WTC11 (cell line): ENCODE results near the gene PSD2. TPM values are rescaled to one million over a fixed set of nuclear protein-coding genes. Genes with fewer than 3 reads are reported as not detected.

ENCODE experiments used
- ATAC-seq: fragments of 200-7000 bp; cut with Tn5 transposase; 2 replicates; pipeline ENCODE4 v1.10.0; 2021; ENCODE audit warnings: mild to moderate bottlenecking, moderate library complexity
- CTCF ChIA-PET: fragments of 300-600 bp; sonication (Branson Sonifier 250); formaldehyde crosslinking; loops from one replicate; lab custom pipeline; 2021; ENCODE audit warnings: antibody characterized with exemption; lab: Charles Lee
- POLR2A ChIA-PET: fragments of 350-600 bp; sonication (Branson Sonifier 250); formaldehyde crosslinking; loops from one replicate; lab custom pipeline; 2021; ENCODE audit warnings: antibody characterized with exemption; lab: Charles Lee
- DNase-seq: peaks from one replicate; pipeline ENCODE4 v3.0.0; 2021; ENCODE audit warnings: low spot score
- H3K27ac Mint-ChIP-seq: 2 replicates; pipeline ENCODE4 v1.8.0; 2021; ENCODE audit warnings: mixed read lengths
- H3K27me3 Mint-ChIP-seq: 2 replicates; pipeline ENCODE4 v1.8.0; 2021; ENCODE audit warnings: low read depth, mild to moderate bottlenecking, moderate library complexity, mixed read lengths
- H3K36me3 Mint-ChIP-seq: 2 replicates; pipeline ENCODE4 v1.8.0; 2021; ENCODE audit warnings: mixed read lengths
- H3K4me1 Mint-ChIP-seq: 2 replicates; pipeline ENCODE4 v1.8.0; 2022; ENCODE audit warnings: mixed read lengths
- H3K4me3 Mint-ChIP-seq: 2 replicates; pipeline ENCODE4 v1.8.0; 2021; ENCODE audit warnings: mild to moderate bottlenecking, moderate library complexity, mixed read lengths
- H3K9me3 Mint-ChIP-seq: 2 replicates; pipeline ENCODE4 v1.8.0; 2021; ENCODE audit warnings: mixed read lengths
- AFF4 ChIP-seq: sonication (generic); formaldehyde crosslinking; IDR thresholded peaks from 2 replicates; pipeline ENCODE4 v1.8.1; 2023; ENCODE audit warnings: mild to moderate bottlenecking, missing genetic modification reagents, borderline replicate concordance
- ATF6 ChIP-seq: sonication (generic); formaldehyde crosslinking; IDR thresholded peaks from 2 replicates; pipeline ENCODE4 v1.8.1; 2023; ENCODE audit warnings: mild to moderate bottlenecking, missing genetic modification reagents
- CREB1 ChIP-seq: sonication (generic); formaldehyde crosslinking; IDR thresholded peaks from 2 replicates; pipeline ENCODE4 v1.8.0; 2023; ENCODE audit warnings: mild to moderate bottlenecking, missing genetic modification reagents
- ERG ChIP-seq: fragments of 250-450 bp; sonication (Bioruptor Pico); IDR thresholded peaks from 2 replicates; pipeline ENCODE4 v1.8.0; 2021; ENCODE audit warnings: mild to moderate bottlenecking
- JUN ChIP-seq: sonication (generic); formaldehyde crosslinking; IDR thresholded peaks from 2 replicates; pipeline ENCODE4 v1.8.0; 2023; ENCODE audit warnings: mild to moderate bottlenecking, missing genetic modification reagents
- MYBL2 ChIP-seq: sonication (generic); formaldehyde crosslinking; IDR thresholded peaks from 2 replicates; pipeline ENCODE4 v1.8.1; 2023; ENCODE audit warnings: mild to moderate bottlenecking, moderate library complexity, missing genetic modification reagents
- NR2C2 ChIP-seq: sonication (generic); formaldehyde crosslinking; IDR thresholded peaks from 2 replicates; pipeline ENCODE4 v1.8.0; 2022; ENCODE audit warnings: mild to moderate bottlenecking, missing genetic modification reagents
- OVOL2 ChIP-seq: fragments of 250-450 bp; sonication (Bioruptor Pico); IDR thresholded peaks from 2 replicates; pipeline ENCODE4 v1.9.0; 2021; ENCODE audit warnings: mild to moderate bottlenecking, borderline replicate concordance
- TEAD4 ChIP-seq: sonication (generic); formaldehyde crosslinking; IDR thresholded peaks from 2 replicates; pipeline ENCODE4 v1.8.0; 2022; ENCODE audit warnings: mild to moderate bottlenecking, missing genetic modification reagents
- ZNF138 ChIP-seq: sonication (generic); formaldehyde crosslinking; conservative IDR thresholded peaks from 2 replicates; pipeline ENCODE4 v1.8.1; 2022; ENCODE audit warnings: mild to moderate bottlenecking, moderate library complexity, missing genetic modification reagents
- ZNF281 ChIP-seq: sonication (generic); formaldehyde crosslinking; IDR thresholded peaks from 2 replicates; pipeline ENCODE4 v1.8.0; 2023; ENCODE audit warnings: mild to moderate bottlenecking, missing genetic modification reagents
- total RNA-seq: library from RNA; stranded (reverse); gene quantifications from 3 replicates; pipeline ENCODE4 v1.2.3, GENCODE V29; 2021

Gene PSD2
- total RNA-seq, 1 experiment from 2014 or later = 0.57 TPM

- TF ChIP-seq ZNF281 (CRISPR knock-in tag) = no peak
- no peak for TF ChIP-seq MYBL2 (CRISPR knock-in tag)
These were observed 17.5 kb downstream of the PSD2 start (continued) for GRCh38 chr5:139812836-139813805.

- ATAC-seq (no peak), DNase-seq (no peak)
- Mint-ChIP-seq H3K4me3 (no peak overlapping the region), H3K36me3 (no peaks in the 10 kb centered on the region), H3K4me1 (peaks cover 4% of the 10 kb centered on the region; the same call in 1 of the 2 replicates), H3K9me3 (peaks cover 7% of the 10 kb centered on the region), H3K27me3 (no peaks in the 10 kb centered on the region; the same call in 1 of the 2 replicates), H3K27ac (no peak overlapping the region)
- ChIA-PET CTCF (interaction anchor here (1.0 to 2.1 kb wide), 3 partner anchors 27 to 154 kb away, joined by 4 to 9 read pairs (median 7); no protein-coding TSS in a partner anchor), POLR2A (no interaction called here)
- TF ChIP-seq OVOL2 (CRISPR knock-in tag) = no peak
- TF ChIP-seq ZNF281 (CRISPR knock-in tag) = no peak
- no peak for TF ChIP-seq CREB1 (CRISPR knock-in tag)
- TF ChIP-seq ZNF138 (CRISPR knock-in tag) = no peak
- no peak for TF ChIP-seq ERG
- no peak for TF ChIP-seq JUN (CRISPR knock-in tag)
- TF ChIP-seq AFF4 (CRISPR knock-in tag) = no peak
- TF ChIP-seq NR2C2 = no peak
- TF ChIP-seq ATF6 = no peak
- no peak for TF ChIP-seq TEAD4 (CRISPR knock-in tag)
These were observed 18.6 kb downstream of the PSD2 start for GRCh38 chr5:139814191-139814601.
